Activated naive CD8-positive, alpha-beta T cell treated with anti-CD3 and anti-CD28 coated beads, Interleukin-2, amount 10 ng/mL, durations not matched to agents 7 days and 5 days (primary cell): ENCODE measurements around the gene PLA2G5. TPM values are rescaled to one million over a fixed set of nuclear protein-coding genes. Genes with fewer than 3 reads are reported as not detected.

ENCODE experiments used
- ATAC-seq: fragments of 150-1000 bp; cut with Tn5 transposase; one replicate; pipeline ENCODE4 v1.10.0; 2021; ENCODE audit warnings: low read depth, moderate library complexity
- POLR2A ChIA-PET: fragments of 350-600 bp; sonication (Branson Sonifier 250); formaldehyde crosslinking; loops from one replicate; lab custom pipeline; 2021; ENCODE audit warnings: antibody characterized with exemption; lab: Charles Lee
- DNase-seq: peaks from one replicate; pipeline ENCODE4 v3.0.0; 2021
- H3K27ac Mint-ChIP-seq: one replicate; pipeline ENCODE4 v1.8.0; 2022; ENCODE audit warnings: mild to moderate bottlenecking, mixed read lengths
- H3K27me3 Mint-ChIP-seq: one replicate; pipeline ENCODE4 v1.8.0; 2022; ENCODE audit warnings: mild to moderate bottlenecking, moderate library complexity, mixed read lengths
- H3K36me3 Mint-ChIP-seq: one replicate; pipeline ENCODE4 v1.8.0; 2021; ENCODE audit warnings: mild to moderate bottlenecking, mixed read lengths
- H3K4me1 Mint-ChIP-seq: one replicate; pipeline ENCODE4 v1.8.0; 2021; ENCODE audit warnings: mixed read lengths
- H3K4me3 Mint-ChIP-seq: one replicate; pipeline ENCODE4 v1.8.0; 2022; ENCODE audit warnings: mild to moderate bottlenecking, moderate library complexity, mixed read lengths
- H3K9me3 Mint-ChIP-seq: one replicate; pipeline ENCODE4 v1.8.0; 2021; ENCODE audit warnings: mixed read lengths
- total RNA-seq, 2 experiments: library from RNA; stranded (reverse); gene quantifications; one replicate each; pipeline ENCODE4 v1.2.3, GENCODE V29; 2021

PLA2G5 gene
- total RNA-seq, 2 experiments from 2014 or later, result not detected

- Mint-ChIP-seq H3K4me3 (no peak overlapping the region), H3K27ac (no peak overlapping the region), H3K9me3 (no peaks in the 10 kb centered on the region), H3K27me3 (peaks cover 16% of the 10 kb centered on the region), H3K36me3 (no peaks in the 10 kb centered on the region), H3K4me1 (no peaks in the 10 kb centered on the region)
- DNase-seq (no peak), ATAC-seq (no peak)
- POLR2A ChIA-PET, result no interaction called here
Observed at GRCh38 chr1:20139776-20140612, 70.0 kb downstream of the PLA2G5 start.

- DNase-seq (no peak), ATAC-seq (no peak)
- no peaks in the 10 kb centered on the region for H3K36me3 Mint-ChIP-seq
- no peak overlapping the region for H3K27ac Mint-ChIP-seq
- no peak overlapping the region for H3K4me3 Mint-ChIP-seq
- peaks cover 13% of the 10 kb centered on the region for H3K27me3 Mint-ChIP-seq
- POLR2A ChIA-PET, result no interaction called here
- no peaks in the 10 kb centered on the region for H3K4me1 Mint-ChIP-seq
- H3K9me3 Mint-ChIP-seq, result no peaks in the 10 kb centered on the region
Observed at GRCh38 chr1:20141001-20141400, 71.0 kb downstream of the PLA2G5 start.

GRCh38 chr1:20141466-20141865 lies 71.5 kb downstream of the PLA2G5 start:
- Mint-ChIP-seq H3K4me1 (no peaks in the 10 kb centered on the region), H3K27me3 (peaks cover 9% of the 10 kb centered on the region), H3K9me3 (no peaks in the 10 kb centered on the region), H3K36me3 (no peaks in the 10 kb centered on the region), H3K4me3 (no peak overlapping the region), H3K27ac (no peak overlapping the region)
- POLR2A ChIA-PET, result no interaction called here
- no peak for ATAC-seq
- DNase-seq, result no peak

Other genes starting within 250 kb of the PLA2G5 start
- 10 to 100 TPM; 10.3 to 10.9 TPM for gene OTUD3, start 187.8 kb upstream of the PLA2G5 start, total RNA-seq
- not detected for gene PLA2G2E, start 146.6 kb upstream of the PLA2G5 start, total RNA-seq
- gene PLA2G2A, start 90.6 kb upstream of the PLA2G5 start, total RNA-seq, result not detected
- not detected for gene PLA2G2D, start 49.3 kb downstream of the PLA2G5 start, total RNA-seq
- gene PLA2G2F, start 69.1 kb downstream of the PLA2G5 start, total RNA-seq, result not detected
- under 1 TPM; 0.23 to 0.28 TPM for gene UBXN10, start 115.9 kb downstream of the PLA2G5 start, total RNA-seq
- not detected for gene PLA2G2C, start 116.3 kb downstream of the PLA2G5 start, total RNA-seq
- not detected for gene VWA5B1, start 220.7 kb downstream of the PLA2G5 start, total RNA-seq